ENCODE data around the gene RNU5B-1.

- no peak for TF ChIP-seq CTCF (conservative IDR thresholded peaks at IDR 0.05; ENCODE audit: low read depth, low read length)
- no peak for TF ChIP-seq EZH2 (IDR thresholded peaks at IDR 0.05; ENCODE audit: borderline replicate concordance, low read depth, low read length, poor library complexity, severe bottlenecking)
These were observed 28.8 kb downstream of the RNU5B-1 start for GRCh38 chr15:65333148-65333820.
